ENCODE measurements around the gene MLLT6.
A peak's percentile ranks its signal among the peaks of the same experiment; 100 is the strongest.

MLLT6 gene

DNA sequence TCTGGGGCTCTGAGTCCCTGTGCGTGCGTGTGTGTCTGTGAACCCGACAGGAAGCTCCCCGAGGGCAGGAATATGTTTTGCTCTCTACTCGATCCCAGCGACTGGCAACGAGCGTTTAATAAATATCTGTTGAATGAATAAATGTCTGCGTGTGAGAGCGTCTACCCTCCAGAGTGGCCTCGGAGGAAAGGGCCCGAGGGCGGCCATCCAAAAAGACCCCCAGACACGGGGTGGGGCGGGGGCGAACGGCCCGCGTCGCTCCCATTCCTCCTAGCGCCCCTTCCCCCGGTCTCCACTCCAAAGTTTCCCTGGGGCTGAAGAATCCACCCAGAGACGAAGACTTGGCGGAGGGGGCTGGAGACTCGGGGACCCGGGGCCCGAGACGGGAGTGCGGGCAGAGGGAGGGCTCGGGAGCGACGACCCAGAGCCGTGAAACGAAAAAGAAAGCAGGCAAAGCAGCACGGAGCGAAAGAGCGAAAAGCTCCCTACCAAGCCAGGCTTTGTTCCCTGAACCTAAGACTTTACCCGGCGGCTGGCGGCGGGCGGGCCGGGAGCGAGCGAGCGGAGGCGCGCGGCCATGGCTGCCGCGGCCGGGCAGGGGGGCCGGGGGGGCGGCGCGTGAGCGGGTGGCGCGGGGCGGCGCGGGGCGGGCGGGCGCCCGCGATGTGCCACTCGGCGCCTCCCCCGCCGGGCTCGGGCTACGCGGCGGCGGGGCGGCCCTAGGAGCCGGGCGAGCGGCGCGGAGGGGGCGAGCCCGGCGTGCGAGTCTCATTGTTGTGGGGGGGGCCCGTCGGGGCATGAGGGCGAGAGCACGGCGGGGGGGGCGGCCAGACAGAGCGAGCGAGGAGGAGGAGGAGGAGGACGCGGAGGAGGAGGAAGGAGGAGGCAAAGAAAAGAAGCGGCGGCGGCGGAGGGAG, at the start of gene MLLT6:
Gene MLLT6, plus strand, starts transcription at position 668 of the 917 bp plus-strand sequence. CDS start 360 bp downstream, outside the sequence.
- DNase-seq: peak; percentile 36

DNA sequence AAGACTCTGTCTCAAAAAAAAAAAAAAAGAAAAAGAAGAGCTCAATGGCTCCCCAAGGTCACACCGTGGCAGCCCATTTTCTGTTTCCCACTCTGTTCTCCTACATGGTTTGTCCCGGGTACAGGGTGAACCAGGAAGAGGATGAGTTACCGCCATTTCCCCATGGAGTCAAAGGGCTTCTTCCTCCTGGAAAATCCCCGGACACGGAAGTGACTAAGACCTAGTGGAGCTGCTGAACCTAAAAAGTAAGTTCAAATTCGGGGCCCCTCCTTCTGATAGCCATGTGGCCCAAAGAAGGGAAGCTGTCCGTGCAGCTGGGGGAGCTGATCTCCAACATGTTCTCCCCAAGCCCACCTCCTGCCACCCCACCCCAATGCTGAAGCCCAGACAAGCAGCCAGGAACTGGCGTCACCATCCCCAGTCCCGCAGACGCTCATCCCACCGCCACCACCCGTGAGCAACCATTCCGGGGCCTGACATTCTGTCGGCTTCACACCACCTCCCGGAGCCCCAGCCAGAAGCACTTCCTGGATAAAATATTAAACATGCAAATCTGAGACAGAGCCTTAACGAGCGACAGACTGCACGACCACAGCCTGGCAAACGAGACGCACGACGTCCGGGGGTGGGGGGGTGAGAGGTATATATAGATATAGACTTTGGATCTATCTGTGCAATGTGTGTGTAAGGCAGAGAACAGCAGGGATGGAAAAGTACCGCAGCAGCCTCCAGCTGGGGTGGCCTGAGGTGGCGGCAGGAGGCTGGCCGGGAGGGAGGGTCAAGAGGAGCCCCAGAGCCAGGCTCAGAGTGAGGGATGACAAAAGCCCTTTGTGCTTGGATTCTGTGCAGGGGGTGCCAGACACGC, 47.9 kb upstream of the MLLT6 start:
- DNase-seq: no peak

DNA sequence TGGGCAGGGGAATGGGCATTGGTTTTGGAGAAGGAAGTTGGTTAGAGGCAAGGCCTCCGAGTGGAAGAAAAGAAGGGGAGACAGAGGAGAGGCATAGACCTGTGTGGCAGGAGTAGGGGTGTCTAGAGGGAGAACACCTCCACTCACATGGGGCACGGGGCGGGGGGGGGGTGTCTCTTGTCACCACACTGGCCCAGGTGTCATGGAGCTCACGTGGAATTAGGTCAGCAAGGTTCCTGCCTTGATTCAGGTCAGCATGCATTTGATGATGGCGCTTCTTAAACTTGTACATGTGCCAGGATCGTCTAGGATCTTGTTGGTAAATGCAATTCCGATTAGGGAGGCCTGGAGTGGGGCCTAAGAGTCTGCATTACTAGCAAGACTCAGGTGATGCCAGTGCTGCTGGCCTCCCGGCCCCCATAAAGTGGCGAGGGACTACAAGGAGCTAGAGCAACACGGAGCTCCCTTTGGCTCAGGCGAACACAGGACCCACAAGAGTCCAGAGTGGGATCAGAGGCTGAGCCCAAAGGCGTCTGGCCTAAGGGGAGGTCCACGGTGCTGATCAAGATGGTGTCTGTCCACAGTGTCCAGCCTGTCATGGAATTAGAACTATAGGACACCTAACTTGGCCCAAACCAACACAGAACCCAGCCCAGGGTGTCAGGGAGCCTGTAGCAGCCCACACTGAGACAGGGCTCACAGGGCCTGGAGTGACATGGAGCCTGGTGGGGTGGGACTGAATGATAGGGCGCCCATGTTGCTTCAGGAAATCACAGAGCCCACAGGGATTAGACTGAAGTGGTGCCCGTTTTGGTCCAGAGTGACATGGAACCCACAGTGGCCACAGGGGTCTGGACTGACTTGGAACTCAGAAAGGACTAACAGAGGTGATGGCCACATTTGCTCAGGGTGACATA, 47.0 kb upstream of the MLLT6 start:
- DNase-seq: no peak

DNA sequence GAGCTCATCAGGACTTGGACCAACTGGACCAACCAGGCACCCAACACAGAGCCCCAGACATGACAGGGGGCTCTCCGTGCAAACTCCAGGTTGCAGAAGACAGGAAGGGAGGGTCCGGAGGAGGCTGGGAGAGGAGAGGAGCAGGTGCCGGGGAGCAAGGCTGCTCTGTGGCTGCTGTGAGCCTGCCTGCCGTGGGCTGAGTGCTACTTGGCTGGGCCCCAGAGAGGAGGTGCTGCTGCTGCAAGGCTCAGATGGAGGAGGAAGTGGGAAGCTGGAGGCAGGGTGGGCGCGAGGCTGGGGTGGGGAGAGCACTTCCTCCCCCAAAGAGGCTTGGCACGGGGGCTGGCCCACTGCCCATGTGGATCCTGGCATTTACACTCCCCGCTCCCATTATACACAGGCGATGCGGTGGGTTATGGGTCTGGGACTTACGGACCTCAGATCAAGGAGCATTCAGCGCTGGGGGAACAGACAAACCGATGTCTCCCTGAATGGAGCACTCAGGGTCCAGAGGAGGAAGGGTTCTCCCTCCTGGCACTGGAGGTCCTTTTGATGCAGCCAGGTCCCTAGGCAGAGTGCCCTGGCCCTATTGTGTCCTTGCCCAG, 46.2 kb upstream of the MLLT6 start:
- no peak for DNase-seq

DNA sequence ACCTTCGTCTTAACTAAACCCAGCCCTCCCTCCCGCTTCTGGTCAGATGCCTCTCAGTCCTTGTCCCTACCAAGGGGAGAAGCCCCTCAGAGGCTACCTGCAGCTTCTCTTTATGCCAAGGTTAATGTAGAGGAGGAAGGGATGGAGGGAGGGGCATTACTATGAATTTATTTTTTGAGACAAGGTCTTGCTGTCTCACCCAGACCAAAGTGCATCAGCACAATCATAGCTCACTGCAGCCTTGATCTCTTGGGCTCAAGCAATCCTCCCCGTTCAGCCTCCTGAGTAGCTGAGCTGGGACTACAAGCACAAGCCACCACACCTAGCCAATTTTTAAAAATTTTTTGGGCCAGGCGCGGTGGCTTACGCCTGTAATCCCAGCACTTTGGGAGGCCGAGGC, 45.7 kb upstream of the MLLT6 start:
- no peak for DNase-seq

DNA sequence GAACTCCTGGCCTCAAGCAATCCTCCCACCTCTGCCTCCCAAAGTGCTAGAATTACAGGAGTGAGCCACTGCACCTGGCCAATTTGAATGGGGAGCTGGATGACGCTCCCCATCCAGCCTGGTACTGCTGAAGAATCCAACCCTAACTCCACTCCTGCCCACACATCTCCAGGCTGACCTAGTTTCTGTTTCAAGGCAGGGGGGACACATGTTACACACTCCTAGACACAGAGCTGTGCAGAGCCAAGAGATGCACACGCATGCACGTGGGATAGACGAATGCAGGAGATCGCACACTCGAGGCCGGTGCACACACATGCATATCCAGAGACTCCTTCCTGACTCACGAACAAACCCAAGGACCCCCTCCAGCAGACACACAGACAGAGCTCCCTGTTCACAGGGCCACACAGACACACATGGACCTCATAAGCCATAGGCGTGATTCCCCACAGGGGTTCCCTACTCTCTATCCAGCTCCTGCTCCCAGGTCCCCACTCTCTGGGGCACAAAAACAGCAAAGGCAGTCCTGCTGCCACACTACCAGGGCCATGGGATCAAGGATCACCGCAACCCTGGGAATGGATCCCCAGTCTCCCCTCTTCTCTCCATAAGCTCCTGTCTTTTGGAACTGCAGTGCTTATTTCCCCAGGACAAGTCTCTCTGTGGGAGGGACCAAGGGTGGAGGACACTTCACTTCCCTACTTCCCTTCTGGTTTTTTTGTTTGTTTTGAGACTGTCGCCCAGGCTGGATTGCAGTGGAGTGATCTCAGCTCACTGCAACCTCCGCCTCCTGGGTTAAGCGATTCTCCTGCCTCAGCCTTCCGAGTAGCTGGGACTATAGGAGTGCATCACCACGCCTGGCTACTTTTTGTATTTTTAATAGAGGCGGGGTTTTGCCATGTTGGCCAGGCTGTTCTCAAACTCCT, 44.7 kb upstream of the MLLT6 start:
- DNase-seq: no peak

DNA sequence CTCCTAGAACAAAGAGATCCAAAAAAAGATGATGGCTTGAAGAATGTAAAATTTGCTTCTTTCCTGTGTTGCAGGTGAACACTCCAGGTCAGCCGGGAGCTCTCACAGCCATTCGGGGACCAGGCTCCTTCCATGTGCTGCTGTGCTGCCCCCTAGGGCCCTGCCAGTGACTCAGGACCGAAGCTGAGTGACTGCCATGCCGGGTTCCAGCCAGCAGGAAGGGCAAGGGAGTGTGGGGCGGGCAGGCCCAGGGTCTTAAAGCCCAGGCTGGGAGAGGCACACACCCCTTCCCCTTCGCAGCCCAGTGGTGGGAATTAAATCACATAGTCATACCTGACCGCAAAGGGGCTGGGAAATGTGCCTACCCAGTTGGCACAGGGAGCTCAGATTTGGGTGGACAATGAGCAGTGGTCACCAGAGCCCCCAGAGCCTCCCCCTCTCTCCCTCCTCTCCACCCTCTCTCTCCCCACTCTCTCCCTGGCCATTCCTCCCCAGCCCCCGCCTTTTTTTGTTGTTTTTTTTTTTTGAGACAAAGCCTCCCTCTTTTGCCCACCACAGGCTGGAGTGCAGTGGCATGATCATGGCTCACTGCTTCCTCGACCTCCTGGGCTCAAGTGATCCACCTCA, 41.8 kb upstream of the MLLT6 start:
- DNase-seq: peak; percentile 23

DNA sequence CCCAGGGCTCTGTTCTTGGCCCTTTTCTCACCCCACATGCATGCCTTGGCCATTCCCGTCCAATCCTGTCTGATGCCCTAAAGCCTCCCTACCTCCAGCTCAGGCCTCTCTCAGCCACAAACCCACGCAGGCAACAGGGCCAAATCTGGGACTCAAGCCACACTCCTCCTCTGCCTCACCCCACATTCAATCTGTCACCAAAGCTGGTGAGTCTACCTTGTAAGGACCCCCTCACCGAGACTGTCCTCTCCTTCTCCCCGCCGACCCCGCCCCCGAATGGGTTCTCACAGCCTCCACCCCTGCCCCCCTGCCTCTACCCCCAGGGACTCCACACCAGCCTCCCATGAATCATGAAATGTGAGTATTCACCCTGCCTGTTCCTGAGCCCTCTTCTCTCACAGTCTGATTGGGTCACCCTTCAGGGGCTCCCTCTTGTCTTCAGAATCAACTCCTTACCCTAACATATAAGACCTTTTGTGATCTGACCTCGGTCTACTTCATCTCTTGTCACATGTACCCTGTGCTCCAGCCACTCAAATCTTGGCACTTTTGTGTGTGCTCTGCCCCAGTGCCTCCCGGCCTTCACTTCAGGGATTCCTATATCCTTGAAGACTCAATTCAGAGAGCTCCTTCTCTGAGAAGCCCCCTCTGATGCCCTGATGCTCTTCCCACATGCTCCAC, 41.0 kb upstream of the MLLT6 start:
- no peak for DNase-seq

DNA sequence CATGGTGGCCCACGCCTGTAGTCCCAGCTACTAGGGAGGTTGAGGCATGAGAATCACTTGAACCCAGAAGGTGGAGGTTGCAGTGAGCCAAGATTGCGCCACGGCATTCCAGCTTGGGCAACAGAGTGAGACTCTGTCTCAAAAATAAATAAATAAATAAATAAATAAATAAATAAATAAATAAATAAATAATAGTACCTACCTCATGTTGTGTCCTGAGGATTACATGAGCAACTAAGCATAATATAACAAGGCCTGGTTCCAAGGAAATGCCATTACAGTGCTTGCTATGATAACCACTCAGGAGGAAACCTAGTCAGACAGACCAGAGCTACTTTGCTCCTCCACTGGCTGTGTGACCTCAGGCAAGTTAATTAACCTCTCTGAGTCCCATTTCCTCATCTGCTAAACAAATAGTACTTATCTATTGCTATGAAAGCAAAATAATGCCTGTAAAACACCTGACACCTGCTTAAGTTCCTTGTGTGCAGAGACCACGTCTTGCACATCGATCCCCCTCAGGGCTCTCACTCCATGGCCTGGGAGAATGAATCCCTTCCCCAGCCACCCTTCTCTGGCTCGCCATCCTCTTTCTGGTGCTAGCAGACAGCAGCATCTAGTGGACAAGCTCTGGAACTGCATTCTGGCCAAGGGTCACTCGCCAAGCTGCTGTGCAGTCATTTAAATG, 37.8 kb upstream of the MLLT6 start:
- peak; percentile 58 for DNase-seq

DNA sequence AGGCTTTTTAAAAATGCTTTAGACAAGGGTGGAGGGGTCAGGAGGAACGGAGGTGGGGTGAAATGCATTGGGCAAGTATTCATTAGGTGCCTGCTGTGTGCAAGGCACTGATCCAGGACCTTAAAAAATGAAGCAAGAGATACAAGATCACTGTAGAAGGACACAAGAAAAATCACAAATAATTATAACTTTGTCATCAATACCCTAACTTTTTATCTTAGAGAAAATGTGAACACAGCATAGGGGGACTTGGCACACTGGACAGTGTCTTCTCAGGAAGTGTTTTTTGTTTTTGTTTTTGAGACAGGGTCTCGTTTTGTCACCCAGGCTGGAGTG, 37.3 kb upstream of the MLLT6 start:
- DNase-seq: no peak

DNA sequence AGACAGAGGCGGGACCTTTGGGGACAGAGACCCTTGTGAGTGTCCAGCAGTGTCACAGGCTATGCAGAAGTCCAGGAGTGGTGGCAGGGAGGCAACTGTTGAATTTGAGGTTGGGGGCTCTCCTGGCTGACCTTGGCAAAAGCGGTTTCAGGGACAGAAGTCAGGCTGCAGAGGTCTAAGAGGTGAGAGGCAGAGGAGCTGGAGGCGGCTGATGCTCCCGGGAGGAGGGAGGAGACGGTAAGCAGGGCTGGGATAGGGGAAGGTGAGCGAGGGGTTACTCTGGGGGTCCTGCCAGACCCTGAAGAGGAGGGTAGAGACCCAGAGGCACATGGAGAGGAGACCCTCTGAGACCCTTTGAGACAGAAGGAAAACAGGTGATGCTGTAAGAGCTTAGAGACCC, 35.6 kb upstream of the MLLT6 start:
- no peak for DNase-seq

DNA sequence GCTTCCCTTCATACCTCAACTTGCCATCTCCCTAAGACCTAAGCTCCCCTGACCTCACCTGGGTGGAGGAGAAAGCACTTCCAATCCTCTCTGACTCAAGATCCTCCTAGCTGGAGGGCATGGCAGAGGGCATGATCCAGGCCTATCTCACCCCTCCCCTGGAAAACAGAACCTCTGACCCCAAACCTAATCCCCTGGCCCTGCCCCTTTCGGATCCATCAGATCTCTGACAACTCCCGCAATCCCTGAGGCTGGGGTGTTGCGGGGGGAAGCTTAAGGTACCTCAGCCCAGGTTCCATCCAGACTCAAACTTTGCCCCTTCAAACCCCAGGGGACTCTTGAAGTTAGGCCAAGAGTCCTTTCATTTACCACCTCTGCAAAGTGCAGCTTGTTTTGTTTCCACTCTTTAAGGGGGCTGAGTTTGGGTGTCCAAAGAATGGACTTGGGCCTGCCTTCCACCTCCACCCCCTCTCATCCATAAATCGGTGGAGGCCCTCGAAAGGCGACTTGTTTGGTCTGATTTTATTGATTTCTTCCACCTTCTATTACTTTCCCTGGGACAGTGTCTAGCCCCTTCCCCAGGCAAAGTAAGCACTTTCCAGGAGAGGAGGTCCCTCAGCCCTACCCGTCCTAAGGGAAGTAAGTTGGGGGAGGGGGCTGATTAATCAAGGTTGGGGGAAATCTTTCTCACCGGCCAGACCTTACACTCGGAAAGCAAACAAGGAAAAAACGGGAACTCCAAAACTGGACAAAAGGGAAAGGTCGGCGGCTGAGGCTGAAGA, 32.9 kb upstream of the MLLT6 start:
- DNase-seq: no peak

DNA sequence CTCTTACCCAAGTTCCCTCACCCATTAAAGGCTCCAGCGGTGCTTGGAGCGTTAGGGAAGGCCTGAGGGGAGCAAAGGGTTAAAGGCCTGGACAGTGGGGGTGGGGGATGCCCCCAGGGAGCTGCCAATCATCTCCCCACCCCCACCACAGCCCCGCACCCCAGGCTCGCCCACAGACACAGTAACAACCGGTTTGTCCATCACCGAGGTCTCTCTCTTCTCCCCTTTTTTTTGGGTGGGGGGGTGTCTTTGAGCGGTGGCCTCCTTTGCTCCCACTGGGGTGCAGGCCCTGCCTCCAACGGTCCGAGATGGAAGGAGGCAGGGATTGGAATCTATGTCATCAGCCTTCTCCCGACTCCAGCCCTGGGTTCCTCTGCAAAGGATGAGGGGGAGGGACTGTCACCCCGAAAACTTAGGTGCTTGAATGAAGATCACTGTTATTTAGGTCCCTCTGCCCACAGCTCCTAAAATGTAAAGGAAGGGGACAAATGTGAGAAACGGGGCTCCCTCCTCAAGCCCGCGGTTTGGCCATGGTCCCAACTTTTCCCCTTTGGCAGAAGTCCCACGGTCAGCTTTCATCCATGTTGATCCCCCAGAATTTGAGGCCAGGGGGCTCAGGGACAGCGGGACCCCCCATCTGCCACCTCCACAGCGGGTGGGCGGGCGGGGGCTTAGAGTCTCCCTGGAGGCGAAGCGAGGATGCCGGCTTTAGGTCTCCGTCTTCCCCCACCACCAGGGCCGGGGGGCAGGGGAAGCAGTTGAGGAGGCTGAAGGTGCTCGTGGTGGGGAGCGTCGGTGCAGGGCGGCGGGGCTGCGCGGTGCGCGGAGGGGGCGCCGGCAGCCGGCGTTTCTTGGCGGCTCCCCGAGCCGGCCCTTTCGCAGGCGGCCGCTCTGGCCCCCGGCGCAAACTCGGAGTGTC, 32.0 kb upstream of the MLLT6 start:
- DNase-seq: no peak

DNA sequence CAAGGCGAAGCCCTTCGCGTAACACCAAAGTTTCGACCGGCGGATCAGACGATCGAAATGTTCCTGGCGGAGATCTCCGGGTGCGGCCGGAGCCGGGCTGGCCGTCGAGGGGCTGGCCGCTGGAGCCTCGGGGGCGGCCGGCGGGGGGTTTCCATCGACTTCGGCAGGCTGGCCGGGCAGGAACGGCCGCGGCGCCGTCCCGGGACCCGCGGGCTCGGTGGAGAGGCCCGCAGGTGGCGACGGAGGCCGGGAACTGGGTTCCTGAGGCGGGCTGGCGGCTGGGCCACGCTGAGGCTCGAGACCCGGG, 31.4 kb upstream of the MLLT6 start:
- DNase-seq: no peak

DNA sequence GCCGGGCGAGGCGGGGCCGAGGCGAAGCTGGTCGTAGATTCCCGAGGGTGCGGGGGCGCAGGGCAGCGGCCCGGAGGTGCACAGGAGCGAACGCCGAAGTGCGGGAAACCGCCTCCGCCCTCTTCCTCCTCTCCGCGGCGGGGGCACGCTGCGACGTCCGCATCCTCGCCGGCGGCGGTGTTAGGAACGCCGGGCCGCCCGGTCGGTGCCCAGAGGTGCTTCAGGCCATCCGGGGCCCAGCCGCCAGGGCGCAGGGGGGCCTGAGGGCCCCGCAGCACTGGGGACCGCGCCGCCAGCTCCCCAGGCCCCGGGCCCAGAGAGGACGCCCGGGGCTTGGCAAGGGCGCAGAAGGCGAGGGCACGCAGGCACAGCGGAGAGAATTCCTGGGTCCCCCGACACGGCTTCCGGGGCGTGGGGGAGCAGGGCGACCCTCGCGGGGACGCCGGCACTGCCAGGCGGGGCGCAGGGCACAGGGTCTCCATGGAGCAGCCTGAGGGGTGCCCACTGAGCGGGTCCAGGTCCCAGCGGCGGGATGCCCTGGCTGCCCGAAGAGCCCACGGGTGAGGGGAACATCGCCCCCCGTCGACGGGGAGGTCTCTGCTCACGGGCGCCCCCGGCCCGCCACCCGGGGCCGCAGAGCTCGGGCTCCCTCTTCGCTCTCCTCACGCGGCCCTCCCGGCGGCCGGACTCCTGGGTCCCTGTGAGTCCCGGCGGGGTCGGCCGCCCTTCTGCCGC, 30.9 kb upstream of the MLLT6 start:
- no peak for DNase-seq

DNA sequence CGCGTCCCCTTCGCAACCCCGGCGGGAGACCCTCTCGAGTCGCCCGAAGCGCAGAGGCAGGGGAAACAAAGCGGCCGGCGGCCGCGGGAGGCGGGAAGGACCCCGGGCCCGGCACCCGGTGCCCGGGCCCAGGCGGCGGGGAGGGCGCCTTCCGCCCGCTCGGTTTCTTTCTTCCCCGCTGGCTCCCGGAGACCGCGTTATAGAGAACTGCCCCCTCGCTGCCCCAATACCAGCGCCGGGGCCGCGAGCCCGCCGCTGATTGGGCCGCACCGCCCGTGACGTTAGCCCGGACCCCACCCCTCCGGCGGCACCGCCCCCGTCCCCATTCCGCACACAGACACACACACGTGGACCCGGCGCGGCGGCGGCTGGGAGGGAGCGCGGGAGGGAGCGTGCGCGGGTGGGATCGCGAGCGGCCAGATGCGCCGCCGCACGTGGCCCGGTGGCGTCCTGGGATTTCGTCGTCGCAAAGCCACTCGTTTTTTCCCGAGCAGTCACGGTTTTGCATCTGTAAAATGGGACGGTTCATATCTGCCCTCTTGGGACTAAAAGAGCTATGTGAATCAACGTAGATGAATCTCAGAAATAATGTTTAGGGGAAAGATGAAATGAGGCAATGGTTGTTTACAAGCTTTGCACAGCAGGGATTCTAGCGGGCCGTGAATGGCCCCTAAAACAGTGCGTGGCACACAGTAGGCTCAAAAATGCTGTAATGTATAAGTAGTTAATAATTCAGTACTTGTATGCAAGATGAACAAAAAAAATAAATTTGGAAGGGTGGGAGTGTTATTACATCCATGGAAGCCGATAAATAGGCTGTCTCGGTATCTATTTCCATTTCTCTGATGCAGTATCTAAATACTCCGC, 30.1 kb upstream of the MLLT6 start, which contains the start of gene EPOP:
Gene EPOP, minus strand, starts transcription at position 209 of the 867 bp plus-strand sequence. CDS start 462 bp downstream, outside the sequence.
- peak; percentile 71 for DNase-seq
